HEK293 (cell line): ENCODE measurements around the gene NAPSA.

Source experiments
- AEBP2 ChIP-seq: fragments of 450-650 bp; formaldehyde crosslinking; IDR thresholded peaks from 2 replicates; pipeline ENCODE4 v1.5.1; 2016; ENCODE audit warnings: missing biosample characterization, missing genetic modification characterization, borderline replicate concordance
- FEZF1 ChIP-seq: fragments of 450-650 bp; formaldehyde crosslinking; IDR thresholded peaks from 2 replicates; pipeline ENCODE4 v1.5.1; 2016; ENCODE audit warnings: missing biosample characterization, missing genetic modification characterization
- KLF10 ChIP-seq: fragments of 450-650 bp; IDR thresholded peaks from 2 replicates; pipeline ENCODE4 v1.5.1; 2018; ENCODE audit warnings: missing biosample characterization, mild to moderate bottlenecking, missing genetic modification characterization
- PRDM2 ChIP-seq: fragments of 450-650 bp; formaldehyde crosslinking; IDR thresholded peaks from 2 replicates; pipeline ENCODE4 v1.5.1; 2016; ENCODE audit warnings: missing biosample characterization, missing genetic modification characterization, borderline replicate concordance
- REPIN1 ChIP-seq: fragments of 450-650 bp; formaldehyde crosslinking; IDR thresholded peaks from 2 replicates; pipeline ENCODE4 v1.5.1; 2017; ENCODE audit warnings: missing biosample characterization, missing genetic modification characterization, low read depth
- ZBTB11 ChIP-seq: fragments of 450-650 bp; formaldehyde crosslinking; conservative IDR thresholded peaks from 2 replicates; pipeline ENCODE4 v1.5.1; 2016; ENCODE audit warnings: low read depth, missing biosample characterization, missing genetic modification characterization
- ZBTB17 ChIP-seq: fragments of 450-650 bp; formaldehyde crosslinking; IDR thresholded peaks from 2 replicates; pipeline ENCODE4 v1.5.1; 2016; ENCODE audit warnings: missing biosample characterization, missing genetic modification characterization
- ZBTB48 ChIP-seq: fragments of 450-650 bp; formaldehyde crosslinking; IDR thresholded peaks from 2 replicates; pipeline ENCODE4 v1.5.1; 2016; ENCODE audit warnings: missing biosample characterization, missing genetic modification characterization
- ZNF133 ChIP-seq: fragments of 450-650 bp; formaldehyde crosslinking; IDR thresholded peaks from 2 replicates; pipeline ENCODE4 v1.5.1; 2016; ENCODE audit warnings: missing biosample characterization, missing genetic modification characterization
- ZNF157 ChIP-seq: fragments of 450-650 bp; formaldehyde crosslinking; IDR thresholded peaks from 2 replicates; pipeline ENCODE4 v1.5.1; 2016; ENCODE audit warnings: missing biosample characterization, missing genetic modification characterization
- ZNF354C ChIP-seq: fragments of 450-650 bp; formaldehyde crosslinking; IDR thresholded peaks from 2 replicates; pipeline ENCODE4 v1.5.1; 2016; ENCODE audit warnings: missing biosample characterization, missing genetic modification characterization, low read depth, borderline replicate concordance
- ZNF391 ChIP-seq: fragments of 450-650 bp; formaldehyde crosslinking; IDR thresholded peaks from 2 replicates; pipeline ENCODE4 v1.5.1; 2016; ENCODE audit warnings: low read depth, missing biosample characterization, missing genetic modification characterization, borderline replicate concordance
- ZNF549 ChIP-seq: fragments of 450-650 bp; IDR thresholded peaks from 2 replicates; pipeline ENCODE4 v1.5.1; 2018; ENCODE audit warnings: missing biosample characterization, missing genetic modification characterization, mild to moderate bottlenecking, inconsistent platforms, moderate library complexity
- ZNF571 ChIP-seq: fragments of 450-650 bp; formaldehyde crosslinking; IDR thresholded peaks from 2 replicates; pipeline ENCODE4 v1.5.0; 2017; ENCODE audit warnings: missing biosample characterization, missing genetic modification characterization
- ZNF621 ChIP-seq: fragments of 450-650 bp; formaldehyde crosslinking; IDR thresholded peaks from 2 replicates; pipeline ENCODE4 v1.5.1; 2017; ENCODE audit warnings: missing biosample characterization, missing genetic modification characterization
- ZNF768 ChIP-seq: fragments of 450-650 bp; formaldehyde crosslinking; IDR thresholded peaks from 2 replicates; pipeline ENCODE4 v1.5.1; 2018; ENCODE audit warnings: missing biosample characterization, mild to moderate bottlenecking, missing genetic modification characterization
- ZNF791 ChIP-seq: fragments of 450-650 bp; formaldehyde crosslinking; IDR thresholded peaks from 2 replicates; pipeline ENCODE4 v1.5.1; 2016; ENCODE audit warnings: missing biosample characterization, missing genetic modification characterization
- ZNF792 ChIP-seq: fragments of 450-650 bp; formaldehyde crosslinking; IDR thresholded peaks from 2 replicates; pipeline ENCODE4 v1.5.1; 2016; ENCODE audit warnings: missing biosample characterization, missing genetic modification characterization
- ZNF837 ChIP-seq: fragments of 450-650 bp; formaldehyde crosslinking; IDR thresholded peaks from 2 replicates; pipeline ENCODE4 v1.5.1; 2016; ENCODE audit warnings: missing biosample characterization, missing genetic modification characterization
- TF ChIP-seq, protein P1 (sequence below): fragments of 450-650 bp; formaldehyde crosslinking; IDR thresholded peaks from 2 replicates; pipeline ENCODE4 v1.5.1; 2016; ENCODE audit warnings: missing biosample characterization, missing genetic modification characterization
- TF ChIP-seq, protein P2 (sequence below): fragments of 450-650 bp; formaldehyde crosslinking; IDR thresholded peaks from 2 replicates; pipeline ENCODE4; 2016; ENCODE audit warnings: missing biosample characterization, missing genetic modification characterization
- TF ChIP-seq, protein P3 (sequence below): fragments of 450-650 bp; IDR thresholded peaks from 2 replicates; pipeline ENCODE4 v1.5.1; 2018; ENCODE audit warnings: missing biosample characterization, missing genetic modification characterization

The NAPSA gene

GRCh38 chr19:50368649-50369570, 3.5 kb upstream of the NAPSA start (continued):
- TF ChIP-seq PRDM2 (tag by site-specific recombination) (no peak), ZNF571 (tag by site-specific recombination) (no peak), KLF10 (tag by site-specific recombination) (no peak), ZNF391 (tag by site-specific recombination) (no peak), FEZF1 (tag by site-specific recombination) (no peak), ZBTB17 (tag by site-specific recombination) (peak; percentile 93), ZNF792 (tag by site-specific recombination) (no peak), ZNF549 (tag by site-specific recombination) (no peak), ZNF768 (tag by site-specific recombination) (no peak), ZNF354C (tag by site-specific recombination) (no peak), ZNF621 (no peak), ZNF133 (no peak), ZNF791 (tag by site-specific recombination) (no peak), ZBTB48 (tag by site-specific recombination) (peak; percentile 33; the same call in 1 of the 2 replicates), AEBP2 (tag by site-specific recombination) (no peak), REPIN1 (tag by site-specific recombination) (no peak), ZBTB11 (tag by site-specific recombination) (peak; percentile 75), ZNF157 (no peak), ZNF837 (tag by site-specific recombination) (no peak)
- TF ChIP-seq, protein P1, sequence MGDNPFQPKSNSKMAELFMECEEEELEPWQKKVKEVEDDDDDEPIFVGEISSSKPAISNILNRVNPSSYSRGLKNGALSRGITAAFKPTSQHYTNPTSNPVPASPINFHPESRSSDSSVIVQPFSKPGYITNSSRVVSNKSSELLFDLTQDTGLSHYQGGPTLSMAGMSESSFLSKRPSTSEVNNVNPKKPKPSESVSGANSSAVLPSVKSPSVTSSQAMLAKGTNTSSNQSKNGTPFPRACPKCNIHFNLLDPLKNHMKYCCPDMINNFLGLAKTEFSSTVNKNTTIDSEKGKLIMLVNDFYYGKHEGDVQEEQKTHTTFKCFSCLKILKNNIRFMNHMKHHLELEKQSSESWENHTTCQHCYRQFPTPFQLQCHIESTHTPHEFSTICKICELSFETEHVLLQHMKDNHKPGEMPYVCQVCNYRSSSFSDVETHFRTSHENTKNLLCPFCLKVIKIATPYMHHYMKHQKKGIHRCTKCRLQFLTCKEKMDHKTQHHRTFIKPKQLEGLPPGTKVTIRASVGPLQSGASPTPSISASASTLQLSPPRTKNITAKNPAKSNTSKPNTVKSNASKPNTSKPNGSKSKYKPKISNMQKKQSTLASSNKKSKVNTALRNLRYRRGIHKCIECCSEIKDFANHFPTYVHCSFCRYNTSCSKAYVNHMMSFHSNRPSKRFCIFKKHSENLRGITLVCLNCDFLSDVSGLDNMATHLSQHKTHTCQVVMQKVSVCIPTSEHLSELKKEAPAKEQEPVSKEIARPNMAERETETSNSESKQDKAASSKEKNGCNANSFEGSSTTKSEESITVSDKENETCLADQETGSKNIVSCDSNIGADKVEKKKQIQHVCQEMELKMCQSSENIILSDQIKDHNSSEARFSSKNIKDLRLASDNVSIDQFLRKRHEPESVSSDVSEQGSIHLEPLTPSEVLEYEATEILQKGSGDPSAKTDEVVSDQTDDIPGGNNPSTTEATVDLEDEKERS = no peak
- TF ChIP-seq, protein P2, sequence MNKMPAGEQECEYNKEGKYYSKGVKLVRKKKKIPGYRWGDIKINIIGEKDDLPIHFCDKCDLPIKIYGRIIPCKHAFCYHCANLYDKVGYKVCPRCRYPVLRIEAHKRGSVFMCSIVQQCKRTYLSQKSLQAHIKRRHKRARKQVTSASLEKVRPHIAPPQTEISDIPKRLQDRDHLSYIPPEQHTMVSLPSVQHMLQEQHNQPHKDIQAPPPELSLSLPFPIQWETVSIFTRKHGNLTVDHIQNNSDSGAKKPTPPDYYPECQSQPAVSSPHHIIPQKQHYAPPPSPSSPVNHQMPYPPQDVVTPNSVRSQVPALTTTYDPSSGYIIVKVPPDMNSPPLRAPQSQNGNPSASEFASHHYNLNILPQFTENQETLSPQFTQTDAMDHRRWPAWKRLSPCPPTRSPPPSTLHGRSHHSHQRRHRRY (tag by site-specific recombination) = no peak
- TF ChIP-seq, protein P3, sequence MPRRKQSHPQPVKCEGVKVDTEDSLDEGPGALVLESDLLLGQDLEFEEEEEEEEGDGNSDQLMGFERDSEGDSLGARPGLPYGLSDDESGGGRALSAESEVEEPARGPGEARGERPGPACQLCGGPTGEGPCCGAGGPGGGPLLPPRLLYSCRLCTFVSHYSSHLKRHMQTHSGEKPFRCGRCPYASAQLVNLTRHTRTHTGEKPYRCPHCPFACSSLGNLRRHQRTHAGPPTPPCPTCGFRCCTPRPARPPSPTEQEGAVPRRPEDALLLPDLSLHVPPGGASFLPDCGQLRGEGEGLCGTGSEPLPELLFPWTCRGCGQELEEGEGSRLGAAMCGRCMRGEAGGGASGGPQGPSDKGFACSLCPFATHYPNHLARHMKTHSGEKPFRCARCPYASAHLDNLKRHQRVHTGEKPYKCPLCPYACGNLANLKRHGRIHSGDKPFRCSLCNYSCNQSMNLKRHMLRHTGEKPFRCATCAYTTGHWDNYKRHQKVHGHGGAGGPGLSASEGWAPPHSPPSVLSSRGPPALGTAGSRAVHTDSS = no peak
